HepG2 (cell line): ENCODE results near the gene FBXO44. TPM values are rescaled to one million over a fixed set of nuclear protein-coding genes. Genes with fewer than 3 reads are reported as not detected.

ENCODE experiments used
- FOXK1 ChIP-seq: sonication (generic); formaldehyde crosslinking; IDR thresholded peaks from 2 replicates; pipeline ENCODE4 v1.4.0; 2020; ENCODE audit warnings: low read depth, missing genetic modification reagents, borderline replicate concordance
- NR3C1 ChIP-seq: sonication (generic); formaldehyde crosslinking; IDR thresholded peaks from 2 replicates; pipeline ENCODE4 v1.4.0; 2020; ENCODE audit warnings: missing genetic modification reagents
- RORA ChIP-seq: sonication (generic); formaldehyde crosslinking; IDR thresholded peaks from 2 replicates; pipeline ENCODE4 v1.5.0; 2020; ENCODE audit warnings: mild to moderate bottlenecking, missing genetic modification reagents, moderate library complexity
- SIX1 ChIP-seq: sonication (generic); formaldehyde crosslinking; IDR thresholded peaks from 2 replicates; pipeline ENCODE4 v1.4.0; 2020; ENCODE audit warnings: missing genetic modification reagents, borderline replicate concordance
- SKI ChIP-seq: fragments of 450-650 bp; IDR thresholded peaks from one replicate; pipeline ENCODE4 v1.6.1; 2018; ENCODE audit warnings: mild to moderate bottlenecking; ENCODE audit not compliant: partially characterized antibody
- TMF1 ChIP-seq: sonication (generic); formaldehyde crosslinking; IDR thresholded peaks from 2 replicates; pipeline ENCODE4 v1.8.1; 2022; ENCODE audit warnings: low read depth, missing genetic modification reagents
- polyA plus RNA-seq, 8 experiments: library from polyadenylated mRNA; depleted of rRNA in 3 of 8; stranded (reverse) in 7 of 8; unstranded in 1 of 8; fragments of >200 nt; fragmentation: Illumina TruSeq in 4 of 8; extraction: Trizol in 4 of 8; gene quantifications; 2 replicates each; pipeline versions ENCODE4 v1.2.1 to v1.2.3, GENCODE V29; 2011 to 2016; ENCODE audit warnings: low read depth in 4 of 8, missing spikeins in 1 of 8, mixed read lengths in 1 of 8; ENCODE audit not compliant: insufficient read depth in 1 of 8
- total RNA-seq, 5 experiments: library from RNA; depleted of rRNA; stranded (reverse); fragments of >200 nt; fragmentation: Illumina TruSeq; extraction: Trizol; gene quantifications; 2 replicates each; pipeline ENCODE4 v1.2.3, GENCODE V29; 2016; ENCODE audit warnings: low read depth in 1 of 5
- TF ChIP-seq, protein P1 (sequence below), 2 experiments: fragments of 450-650 bp in 1 of 2; sonication (generic) in 1 of 2; formaldehyde crosslinking in 1 of 2; IDR thresholded peaks; 2 replicates each; pipeline versions ENCODE4 v1.6.1 to v1.8.0; 2016 to 2022; ENCODE audit warnings: antibody characterized with exemption in 1 of 2, mild to moderate bottlenecking in 1 of 2, missing genetic modification reagents in 1 of 2
- TF ChIP-seq, protein P2 (sequence below): sonication (generic); formaldehyde crosslinking; IDR thresholded peaks from 2 replicates; pipeline ENCODE4 v1.8.0; 2022; ENCODE audit warnings: missing genetic modification reagents, mild to moderate bottlenecking, moderate library complexity, borderline replicate concordance

The FBXO44 gene
- total and polyA plus RNA-seq, 2 of the 13 experiments (the other 11 are each of a cell fraction or from before 2014, with no cell fraction given): 22.4 to 27.9 TPM

DNA sequence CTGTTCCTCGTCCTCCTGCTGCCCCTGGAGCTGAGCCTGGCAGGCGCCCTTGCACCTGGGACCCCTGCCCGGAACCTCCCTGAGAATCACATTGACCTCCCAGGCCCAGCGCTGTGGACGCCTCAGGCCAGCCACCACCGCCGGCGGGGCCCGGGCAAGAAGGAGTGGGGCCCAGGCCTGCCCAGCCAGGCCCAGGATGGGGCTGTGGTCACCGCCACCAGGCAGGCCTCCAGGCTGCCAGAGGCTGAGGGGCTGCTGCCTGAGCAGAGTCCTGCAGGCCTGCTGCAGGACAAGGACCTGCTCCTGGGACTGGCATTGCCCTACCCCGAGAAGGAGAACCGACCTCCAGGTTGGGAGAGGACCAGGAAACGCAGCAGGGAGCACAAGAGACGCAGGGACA lies 51.6 kb downstream of the FBXO44 start (continued):
- TF ChIP-seq, protein P1, sequence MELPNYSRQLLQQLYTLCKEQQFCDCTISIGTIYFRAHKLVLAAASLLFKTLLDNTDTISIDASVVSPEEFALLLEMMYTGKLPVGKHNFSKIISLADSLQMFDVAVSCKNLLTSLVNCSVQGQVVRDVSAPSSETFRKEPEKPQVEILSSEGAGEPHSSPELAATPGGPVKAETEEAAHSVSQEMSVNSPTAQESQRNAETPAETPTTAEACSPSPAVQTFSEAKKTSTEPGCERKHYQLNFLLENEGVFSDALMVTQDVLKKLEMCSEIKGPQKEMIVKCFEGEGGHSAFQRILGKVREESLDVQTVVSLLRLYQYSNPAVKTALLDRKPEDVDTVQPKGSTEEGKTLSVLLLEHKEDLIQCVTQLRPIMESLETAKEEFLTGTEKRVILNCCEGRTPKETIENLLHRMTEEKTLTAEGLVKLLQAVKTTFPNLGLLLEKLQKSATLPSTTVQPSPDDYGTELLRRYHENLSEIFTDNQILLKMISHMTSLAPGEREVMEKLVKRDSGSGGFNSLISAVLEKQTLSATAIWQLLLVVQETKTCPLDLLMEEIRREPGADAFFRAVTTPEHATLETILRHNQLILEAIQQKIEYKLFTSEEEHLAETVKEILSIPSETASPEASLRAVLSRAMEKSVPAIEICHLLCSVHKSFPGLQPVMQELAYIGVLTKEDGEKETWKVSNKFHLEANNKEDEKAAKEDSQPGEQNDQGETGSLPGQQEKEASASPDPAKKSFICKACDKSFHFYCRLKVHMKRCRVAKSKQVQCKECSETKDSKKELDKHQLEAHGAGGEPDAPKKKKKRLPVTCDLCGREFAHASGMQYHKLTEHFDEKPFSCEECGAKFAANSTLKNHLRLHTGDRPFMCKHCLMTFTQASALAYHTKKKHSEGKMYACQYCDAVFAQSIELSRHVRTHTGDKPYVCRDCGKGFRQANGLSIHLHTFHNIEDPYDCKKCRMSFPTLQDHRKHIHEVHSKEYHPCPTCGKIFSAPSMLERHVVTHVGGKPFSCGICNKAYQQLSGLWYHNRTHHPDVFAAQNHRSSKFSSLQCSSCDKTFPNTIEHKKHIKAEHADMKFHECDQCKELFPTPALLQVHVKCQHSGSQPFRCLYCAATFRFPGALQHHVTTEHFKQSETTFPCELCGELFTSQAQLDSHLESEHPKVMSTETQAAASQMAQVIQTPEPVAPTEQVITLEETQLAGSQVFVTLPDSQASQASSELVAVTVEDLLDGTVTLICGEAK (IDR thresholded peaks at IDR 0.05): no peak
- TF ChIP-seq, protein P1 (CRISPR knock-in tag; IDR thresholded peaks at IDR 0.05): no peak
- TF ChIP-seq TMF1 (CRISPR knock-in tag) (no peak), FOXK1 (no peak), NR3C1 (CRISPR knock-in tag) (no peak), RORA (CRISPR knock-in tag) (no peak), SIX1 (no peak), SKI (no peak)
- TF ChIP-seq, protein P2, sequence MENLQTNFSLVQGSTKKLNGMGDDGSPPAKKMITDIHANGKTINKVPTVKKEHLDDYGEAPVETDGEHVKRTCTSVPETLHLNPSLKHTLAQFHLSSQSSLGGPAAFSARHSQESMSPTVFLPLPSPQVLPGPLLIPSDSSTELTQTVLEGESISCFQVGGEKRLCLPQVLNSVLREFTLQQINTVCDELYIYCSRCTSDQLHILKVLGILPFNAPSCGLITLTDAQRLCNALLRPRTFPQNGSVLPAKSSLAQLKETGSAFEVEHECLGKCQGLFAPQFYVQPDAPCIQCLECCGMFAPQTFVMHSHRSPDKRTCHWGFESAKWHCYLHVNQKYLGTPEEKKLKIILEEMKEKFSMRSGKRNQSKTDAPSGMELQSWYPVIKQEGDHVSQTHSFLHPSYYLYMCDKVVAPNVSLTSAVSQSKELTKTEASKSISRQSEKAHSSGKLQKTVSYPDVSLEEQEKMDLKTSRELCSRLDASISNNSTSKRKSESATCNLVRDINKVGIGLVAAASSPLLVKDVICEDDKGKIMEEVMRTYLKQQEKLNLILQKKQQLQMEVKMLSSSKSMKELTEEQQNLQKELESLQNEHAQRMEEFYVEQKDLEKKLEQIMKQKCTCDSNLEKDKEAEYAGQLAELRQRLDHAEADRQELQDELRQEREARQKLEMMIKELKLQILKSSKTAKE (CRISPR knock-in tag): no peak
